Stomach (tissue), 9 donors: ENCODE results near the gene IPO5. TPM values are rescaled to one million over a fixed set of nuclear protein-coding genes. Genes with fewer than 3 reads are reported as not detected.

Experiments
- DNase-seq, 2 donors: peaks; one replicate each; pipeline versions ENCODE4 v3.0.0 to v3.0.0-alpha.2; 2013 to 2019
- H3K27ac ChIP-seq, 5 donors: fragments of 200-600 bp in 4 of 5; sonication (generic) in 4 of 5; one replicate each; pipeline ENCODE4 v1.5.1; 2013 to 2019; ENCODE audit warnings: mild to moderate bottlenecking in 1 of 5, moderate library complexity in 1 of 5
- H3K27me3 ChIP-seq, 3 donors: fragments of 200-600 bp; sonication (generic); one replicate each; pipeline ENCODE4 v1.5.1; 2017 to 2019; ENCODE audit warnings: mixed run types in 1 of 3
- H3K36me3 ChIP-seq, 4 donors: fragments of 200-600 bp; sonication (generic); 1 replicate in 3 of 4; 2 replicates in 1 of 4; pipeline ENCODE4 v1.5.1; 2016 to 2019
- H3K4me1 ChIP-seq, 4 donors: fragments of 200-600 bp; sonication (generic); one replicate each; pipeline ENCODE4 v1.5.1; 2016 to 2019
- H3K4me3 ChIP-seq, 4 donors: fragments of 200-600 bp; sonication (generic) in 3 of 4; one replicate each; pipeline ENCODE4 v1.5.1; 2016 to 2019; ENCODE audit warnings: mild to moderate bottlenecking in 1 of 4
- H3K9me3 ChIP-seq, 4 donors: fragments of 200-600 bp; sonication (generic); one replicate each; pipeline ENCODE4 v1.5.1; 2016 to 2019
- EP300 ChIP-seq: sonication (generic); formaldehyde crosslinking; IDR thresholded peaks from one replicate; pipeline ENCODE4 v1.6.1; 2017; ENCODE audit warnings: antibody characterized with exemption
- POLR2A ChIP-seq, 4 donors: fragments of 450-650 bp; IDR thresholded peaks; one replicate each; pipeline ENCODE4 v1.6.1; 2016; ENCODE audit warnings: antibody characterized with exemption in 4 of 4, control low read depth in 2 of 4, mild to moderate bottlenecking in 1 of 4, moderate library complexity in 1 of 4
- POLR2AphosphoS5 ChIP-seq, 3 donors: sonication (generic); formaldehyde crosslinking; IDR thresholded peaks; one replicate each; pipeline ENCODE4 v1.6.1; 2016; ENCODE audit warnings: antibody characterized with exemption in 3 of 3
- WGBS, 5 donors: extraction: QIAGEN DNeasy Blood & Tissue Kit in 3 of 5; methylation state at CpG; one replicate each; pipeline versions ENCODE4 v1.1.5 to v1.1.7; 2013 to 2018; 5-methylcytosine and 5-hydroxymethylcytosine counted together
- intact Hi-C: fragments of 100-400 bp; cut with DNase I; formaldehyde crosslinking; loops from one replicate; pipeline ENCODE4 v1.15.1; 2023; ENCODE audit warnings: low total_unique reads
- polyA plus RNA-seq, 3 donors: library from polyadenylated mRNA; stranded (reverse); fragments of 200-250 nt; gene quantifications; one replicate each; pipeline ENCODE4 v1.2.3, GENCODE V29; 2013
- total RNA-seq, 5 donors: library from RNA; depleted of rRNA; stranded (reverse); fragments of >200 nt; gene quantifications; one replicate each; pipeline versions ENCODE4 v1.1.0 to v1.2.3, GENCODE V29; 2014 to 2016
- TF ChIP-seq, protein P1 (sequence below), 7 experiments: fragments of 450-650 bp in 4 of 7; fragments of 200-600 bp in 3 of 7; sonication (generic) in 3 of 7; IDR thresholded peaks; one replicate each; pipeline ENCODE4 v1.5.1; 2016 to 2019; ENCODE audit warnings: antibody characterized with exemption in 7 of 7, control low read depth in 2 of 7, mild to moderate bottlenecking in 1 of 7
- donor health status: healthy with polysubstance abuse.
- donor health status: Bipolar disorder and iron deficiency.
- donor health status: healthy.

Gene IPO5
- total and polyA plus RNA-seq, 8 donors: 24.7 to 236 (median 60.1) TPM

DNA sequence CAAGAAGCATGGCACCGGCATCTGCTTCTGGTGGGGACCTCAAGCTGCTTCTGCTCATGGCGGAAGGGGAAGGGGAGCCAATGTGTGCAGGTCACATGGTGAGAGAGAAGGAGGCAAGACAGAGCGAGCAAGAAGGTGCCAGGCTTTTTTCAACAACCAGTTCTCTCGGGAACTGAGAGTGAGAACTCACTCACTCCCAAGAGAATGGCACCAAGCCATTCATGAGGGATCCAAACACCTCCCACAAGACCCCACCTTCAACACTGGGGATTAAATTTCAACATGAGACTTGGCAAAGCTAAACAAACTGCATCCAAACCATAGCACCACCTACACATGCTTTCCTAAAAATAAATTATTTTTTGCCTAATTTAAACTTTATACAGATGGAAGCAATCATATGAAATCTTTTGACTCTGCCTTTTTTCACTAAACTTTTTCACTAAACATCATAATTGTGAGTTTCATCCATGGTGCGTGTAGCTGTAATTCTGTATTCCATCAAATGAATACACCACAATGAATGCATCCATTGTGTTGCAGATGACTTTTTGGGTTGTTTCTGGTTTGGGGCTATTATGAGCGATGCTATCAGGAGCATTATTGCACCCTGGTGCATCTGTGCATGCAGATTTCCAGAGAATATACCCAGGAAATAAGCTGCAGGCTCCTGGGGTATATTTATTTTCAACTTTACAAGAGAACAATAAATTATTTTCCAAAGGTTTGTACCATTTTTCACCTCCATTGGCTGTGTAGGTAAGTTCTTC, 14.6 kb upstream of the IPO5 start:
- TF ChIP-seq, protein P1, sequence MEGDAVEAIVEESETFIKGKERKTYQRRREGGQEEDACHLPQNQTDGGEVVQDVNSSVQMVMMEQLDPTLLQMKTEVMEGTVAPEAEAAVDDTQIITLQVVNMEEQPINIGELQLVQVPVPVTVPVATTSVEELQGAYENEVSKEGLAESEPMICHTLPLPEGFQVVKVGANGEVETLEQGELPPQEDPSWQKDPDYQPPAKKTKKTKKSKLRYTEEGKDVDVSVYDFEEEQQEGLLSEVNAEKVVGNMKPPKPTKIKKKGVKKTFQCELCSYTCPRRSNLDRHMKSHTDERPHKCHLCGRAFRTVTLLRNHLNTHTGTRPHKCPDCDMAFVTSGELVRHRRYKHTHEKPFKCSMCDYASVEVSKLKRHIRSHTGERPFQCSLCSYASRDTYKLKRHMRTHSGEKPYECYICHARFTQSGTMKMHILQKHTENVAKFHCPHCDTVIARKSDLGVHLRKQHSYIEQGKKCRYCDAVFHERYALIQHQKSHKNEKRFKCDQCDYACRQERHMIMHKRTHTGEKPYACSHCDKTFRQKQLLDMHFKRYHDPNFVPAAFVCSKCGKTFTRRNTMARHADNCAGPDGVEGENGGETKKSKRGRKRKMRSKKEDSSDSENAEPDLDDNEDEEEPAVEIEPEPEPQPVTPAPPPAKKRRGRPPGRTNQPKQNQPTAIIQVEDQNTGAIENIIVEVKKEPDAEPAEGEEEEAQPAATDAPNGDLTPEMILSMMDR (IDR thresholded peaks at IDR 0.05): no peak
- TF ChIP-seq POLR2A (IDR thresholded peaks at IDR 0.05) (no peak), EP300 (no peak), POLR2AphosphoS5 (IDR thresholded peaks at IDR 0.05) (no peak)
- H3K4me1 ChIP-seq: no peaks in the 10 kb centered on the region
- 70 to 88% (median 81%) methylated on average over 6 of the region's 6 CpGs for WGBS, 5 donors

DNA sequence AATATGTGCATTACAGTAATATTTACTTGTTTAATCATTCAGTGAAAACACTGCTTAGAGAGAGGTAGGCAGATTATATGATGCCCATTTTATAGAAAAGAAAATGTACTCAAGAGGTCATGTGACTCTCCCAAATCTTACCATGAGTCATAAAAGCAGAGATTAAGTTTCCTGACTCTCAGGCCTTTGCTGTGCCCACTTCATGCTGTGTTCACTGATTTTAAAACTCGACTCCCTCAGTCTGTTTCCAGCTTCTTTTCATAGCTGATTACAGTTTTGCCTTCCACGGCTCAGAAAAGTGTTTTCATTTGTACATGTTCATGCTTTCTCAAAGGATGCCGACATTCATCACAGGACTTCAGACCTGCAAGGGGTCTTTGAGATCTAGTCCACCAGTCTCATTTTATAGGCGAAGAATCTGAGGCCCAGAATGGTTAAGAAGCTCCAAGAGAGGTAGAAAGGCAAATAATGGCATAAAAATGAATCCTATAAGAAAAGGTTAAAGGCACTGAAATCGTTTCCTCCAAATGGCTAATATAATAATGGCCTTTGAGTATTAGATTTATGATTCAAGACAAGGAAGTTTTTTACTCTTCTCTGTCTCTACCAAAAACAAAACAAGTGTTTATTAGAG, 9.0 kb upstream of the IPO5 start:
- DNase-seq: no peak
- H3K4me3 ChIP-seq: no peak overlapping the region
- no peaks in the 10 kb centered on the region for H3K27me3 ChIP-seq
- no peaks in the 10 kb centered on the region for H3K4me1 ChIP-seq
- H3K36me3 ChIP-seq: no peaks in the 10 kb centered on the region
- intact Hi-C loops: no loop called here
- TF ChIP-seq, protein P1 (IDR thresholded peaks at IDR 0.05): no peak
- TF ChIP-seq POLR2AphosphoS5 (IDR thresholded peaks at IDR 0.05) (no peak), EP300 (no peak), POLR2A (IDR thresholded peaks at IDR 0.05) (no peak)
- WGBS, 5 donors: 72 to 83% (median 74%) methylated on average over 5 of the region's 5 CpGs
- peaks cover 0 to 5% (median 0%) of the 10 kb centered on the region in 4 donors for H3K9me3 ChIP-seq
- H3K27ac ChIP-seq: no peak overlapping the region

More for the DNA sequence above, 14.6 kb upstream of the IPO5 start:
- Histone ChIP-seq H3K9me3 (no peaks in the 10 kb centered on the region), H3K27me3 (no peaks in the 10 kb centered on the region), H3K27ac (no peak overlapping the region), H3K36me3 (no peaks in the 10 kb centered on the region), H3K4me3 (no peak overlapping the region)
- DNase-seq: peak in 1 of 2 donors; percentile 16
- intact Hi-C loops: no loop called here

DNA sequence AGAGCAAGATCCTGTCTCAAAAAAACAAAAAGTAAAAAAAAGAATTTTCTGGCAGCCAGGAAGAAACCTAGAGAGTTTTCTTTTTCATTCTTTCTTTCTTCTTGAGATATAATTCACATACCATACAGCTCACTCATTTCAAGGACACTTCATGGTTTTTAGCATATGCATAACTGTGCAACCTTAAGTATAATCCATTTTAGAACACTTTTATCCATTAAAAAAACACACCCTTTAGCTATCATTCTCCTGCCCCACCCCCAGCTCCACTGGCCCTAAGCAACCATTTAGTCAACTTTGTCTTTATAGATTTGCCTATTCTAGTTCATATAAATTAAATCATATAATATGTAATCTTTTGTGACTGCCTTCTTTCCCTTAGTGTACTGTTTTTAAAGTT, 8.1 kb upstream of the IPO5 start:
- no peak overlapping the region for H3K27ac ChIP-seq
- TF ChIP-seq POLR2A (IDR thresholded peaks at IDR 0.05) (no peak), EP300 (no peak), POLR2AphosphoS5 (IDR thresholded peaks at IDR 0.05) (no peak)
- TF ChIP-seq, protein P1 (IDR thresholded peaks at IDR 0.05): no peak
- DNase-seq: no peak

DNA sequence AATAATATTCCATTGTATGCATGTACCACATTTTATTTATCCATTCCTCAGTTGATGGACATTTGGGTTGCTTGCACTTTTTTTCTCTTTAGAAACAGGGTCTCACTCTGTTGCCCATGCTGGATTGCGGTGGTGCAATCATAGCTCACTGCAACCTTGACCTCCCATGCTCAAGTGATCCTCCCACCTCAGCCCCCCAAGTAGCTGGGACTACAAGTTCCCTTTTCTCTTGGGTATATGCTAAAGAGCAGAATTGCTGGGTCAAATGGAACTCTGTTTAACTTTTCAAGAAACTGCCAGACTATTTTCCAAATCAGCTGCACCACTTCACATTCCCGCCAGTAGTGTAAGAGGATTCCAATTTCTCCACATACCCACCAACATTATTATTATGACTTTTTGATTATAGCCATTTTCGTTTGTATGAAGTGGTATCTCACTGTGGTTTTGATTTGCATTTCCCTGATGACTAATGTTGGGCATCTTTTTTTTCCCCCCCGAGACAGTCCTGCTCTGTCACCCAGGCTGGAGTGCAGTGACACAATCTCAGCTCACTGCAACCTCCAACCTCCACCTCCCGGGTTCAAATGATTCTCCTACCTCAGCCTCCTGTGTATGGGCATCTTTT, 7.6 kb upstream of the IPO5 start:
- no peak overlapping the region for H3K4me3 ChIP-seq
- TF ChIP-seq POLR2AphosphoS5 (IDR thresholded peaks at IDR 0.05) (no peak), POLR2A (IDR thresholded peaks at IDR 0.05) (no peak), EP300 (no peak)
- TF ChIP-seq, protein P1 (IDR thresholded peaks at IDR 0.05): no peak
- no peaks in the 10 kb centered on the region for H3K36me3 ChIP-seq
- no peak for DNase-seq
- intact Hi-C loops: no loop called here
- no peaks in the 10 kb centered on the region for H3K27me3 ChIP-seq
- H3K4me1 ChIP-seq: no peaks in the 10 kb centered on the region
- H3K27ac ChIP-seq: no peak overlapping the region
- peaks cover 0 to 5% (median 0%) of the 10 kb centered on the region in 4 donors for H3K9me3 ChIP-seq
- WGBS, 5 donors: 85 to 89% (median 88%) methylated on average over 5 of the region's 5 CpGs

More for the DNA sequence above, 8.1 kb upstream of the IPO5 start:
- Histone ChIP-seq H3K27me3 (no peaks in the 10 kb centered on the region), H3K36me3 (no peaks in the 10 kb centered on the region), H3K4me3 (no peak overlapping the region), H3K4me1 (no peaks in the 10 kb centered on the region), H3K9me3 (peaks cover 0 to 5% (median 0%) of the 10 kb centered on the region in 4 donors)
- intact Hi-C loops: no loop called here
